GM12878 (cell line): ENCODE measurements around the gene TOP3A. TPM values are rescaled to one million over a fixed set of nuclear protein-coding genes. Genes with fewer than 3 reads are reported as not detected.
A peak's percentile ranks its signal among the peaks of the same experiment; 100 is the strongest.

Experiments
- ATAC-seq: fragments of 200-7000 bp; cut with Tn5 transposase; 3 replicates; pipeline ENCODE4 v1.9.1; 2020; ENCODE audit warnings: mild to moderate bottlenecking, moderate library complexity
- Bru-seq: library from RNA; stranded (reverse); fragments of 400-500 nt; gene quantifications from one replicate; lab custom pipeline; 2021; lab: Mats Ljungman, UMichigan
- BruChase-seq, 2 experiments: library from RNA; stranded (reverse); fragments of 400-500 nt; gene quantifications; one replicate each; lab custom pipeline; 2021; lab: Mats Ljungman, UMichigan
- BruUV-seq: library from RNA; stranded (reverse); fragments of 400-500 nt; replicated peaks from 2 replicates; lab custom pipeline; 2021; lab: Mats Ljungman, UMichigan
- CTCF ChIA-PET: fragments of 300-600 bp; sonication (Branson Sonifier 250); formaldehyde crosslinking; extraction: SDS; loops from one replicate; lab custom pipeline; 2021; ENCODE audit warnings: inconsistent platforms; lab: Yijun Ruan, JAX
- POLR2A ChIA-PET: fragments of 350-600 bp; formaldehyde crosslinking; extraction: SDS; loops from one replicate; lab custom pipeline; 2021; ENCODE audit warnings: inconsistent platforms; lab: Charles Lee
- RAD21 ChIA-PET: fragments of 300-600 bp; sonication (Branson Sonifier 250); formaldehyde crosslinking; loops from one replicate; lab custom pipeline; 2023; ENCODE audit warnings: antibody characterized with exemption; ENCODE audit not compliant: unreplicated experiment; lab: Charles Lee
- SMC1A ChIA-PET: fragments of 300-600 bp; sonication (Branson Sonifier 250); formaldehyde crosslinking; loops from one replicate; lab custom pipeline; 2023; ENCODE audit not compliant: unreplicated experiment, uncharacterized antibody; lab: Charles Lee
- DNase-seq: peaks from one replicate; pipeline ENCODE4 v3.0.0-alpha.2; 2011; ENCODE audit warnings: low read depth, low spot score
- FAIRE-seq: peaks from 3 replicates; lab custom pipeline; 2011; peaks lifted over from hg19 to GRCh38; lab: Jason Lieb, UNC
- H2AFZ ChIP-seq: 2 replicates; pipeline ENCODE4 v1.6.0; 2011; ENCODE audit warnings: low read depth, low read length, control low read depth; ENCODE audit not compliant: control insufficient read depth
- H3K27ac ChIP-seq: 2 replicates; pipeline ENCODE4 v1.5.1; 2011; ENCODE audit warnings: control low read depth; ENCODE audit not compliant: control insufficient read depth, insufficient read depth
- H3K27me3 ChIP-seq, 2 experiments: replicated peaks in 1 of 2; 2 replicates each; pipeline versions ENCODE4 v1.6.0 to v1.6.1; 2011; ENCODE audit warnings: low read length in 1 of 2; ENCODE audit not compliant: control insufficient read depth in 2 of 2, insufficient read depth in 2 of 2
- H3K36me3 ChIP-seq, 2 experiments: 2 replicates each; pipeline ENCODE4 v1.5.1; 2011; ENCODE audit warnings: low read length in 1 of 2; ENCODE audit not compliant: control insufficient read depth in 2 of 2, insufficient read depth in 2 of 2
- H3K4me1 ChIP-seq: 2 replicates; pipeline ENCODE4 v1.6.1; 2011; ENCODE audit warnings: mild to moderate bottlenecking, low read length, moderate library complexity, mixed read lengths; ENCODE audit not compliant: control insufficient read depth, insufficient read depth
- H3K4me2 ChIP-seq: 2 replicates; pipeline ENCODE4 v1.6.0; 2011; ENCODE audit warnings: control low read depth; ENCODE audit not compliant: control insufficient read depth, insufficient read depth
- H3K4me3 ChIP-seq: fragments of 200-600 bp; sonication (generic); 2 replicates; pipeline ENCODE4 v1.5.1; 2016
- H3K79me2 ChIP-seq: 2 replicates; pipeline ENCODE4 v1.6.0; 2011; ENCODE audit warnings: low read length; ENCODE audit not compliant: control insufficient read depth, insufficient read depth
- H3K9ac ChIP-seq: 2 replicates; pipeline ENCODE4 v1.8.0; 2011; ENCODE audit warnings: low read length, control low read depth, mixed read lengths; ENCODE audit not compliant: control insufficient read depth, insufficient read depth
- H3K9me3 ChIP-seq: replicated peaks from 3 replicates; pipeline ENCODE4 v1.5.1; 2011; ENCODE audit warnings: mild to moderate bottlenecking, low read length; ENCODE audit not compliant: control insufficient read depth, insufficient read depth
- H4K20me1 ChIP-seq: 2 replicates; pipeline ENCODE4 v1.6.0; 2011; ENCODE audit not compliant: control insufficient read depth, insufficient read depth
- BRCA1 ChIP-seq: IDR thresholded peaks from 2 replicates; pipeline ENCODE4 v1.6.1; 2011; ENCODE audit warnings: low read depth, low read length, improper control_type of control experiment
- ETV6 ChIP-seq, 2 experiments: fragments of 450-650 bp in 1 of 2; IDR thresholded peaks in 1 of 2; conservative IDR thresholded peaks in 1 of 2; 2 replicates each; pipeline ENCODE4 v1.6.1; 2014; ENCODE audit warnings: antibody characterized with exemption in 1 of 2, borderline replicate concordance in 1 of 2, low read depth in 1 of 2, mild to moderate bottlenecking in 1 of 2, moderate library complexity in 1 of 2
- IRF5 ChIP-seq: fragments of 450-650 bp; IDR thresholded peaks from 2 replicates; pipeline ENCODE4 v1.6.1; 2017; ENCODE audit warnings: borderline replicate concordance
- NFIC ChIP-seq: IDR thresholded peaks from 2 replicates; pipeline ENCODE4 v1.6.1; 2012; ENCODE audit warnings: low read depth, mild to moderate bottlenecking, inconsistent platforms, low read length, moderate library complexity
- NR2C2 ChIP-seq: IDR thresholded peaks from 2 replicates; pipeline ENCODE4 v1.6.1; 2011; ENCODE audit warnings: borderline replicate concordance, low read depth; ENCODE audit not compliant: control insufficient read depth, insufficient read length
- POLR2A ChIP-seq: IDR thresholded peaks from 2 replicates; pipeline ENCODE4 v1.6.1; 2011; ENCODE audit warnings: low read depth, mild to moderate bottlenecking, low read length
- RAD51 ChIP-seq: fragments of 450-650 bp; IDR thresholded peaks from 2 replicates; pipeline ENCODE4 v1.6.1; 2016; ENCODE audit warnings: moderate library complexity, mild to moderate bottlenecking, inconsistent platforms
- SMC3 ChIP-seq: IDR thresholded peaks from 2 replicates; pipeline ENCODE4 v1.6.1; 2011; ENCODE audit warnings: low read length, improper control_type of control experiment, borderline replicate concordance
- SREBF1 ChIP-seq: IDR thresholded peaks from 2 replicates; pipeline ENCODE4 v1.6.1; 2012; ENCODE audit warnings: mild to moderate bottlenecking, low read length
- WGBS: methylation state at CpG from one replicate; pipeline ENCODE4 v1.1.6; 2016; ENCODE audit warnings: low lambda C conversion rate; ENCODE audit not compliant: insufficient replicate concordance, insufficient coverage; ENCODE audit errors: missing lambda C conversion rate; 5-methylcytosine and 5-hydroxymethylcytosine counted together
- in situ Hi-C: fragments of 300-500 bp; cut with MboI; formaldehyde crosslinking; loops from 9 replicates; pipeline ENCODE4 v1.14.3; 2018; ENCODE audit warnings: mixed read lengths
- intact Hi-C: fragments of 100-400 bp; cut with micrococcal nuclease; formaldehyde crosslinking; loops from one replicate; pipeline ENCODE4 v1.14.2; 2022; ENCODE audit not compliant: unreplicated experiment
- long read RNA-seq, 2 experiments: library from polyadenylated mRNA; unstranded; transcript quantifications; one replicate each; pipeline ENCODE4 v2.0.0, GENCODE V29; 2019 to 2020
- polyA minus RNA-seq, 3 experiments: library from RNA; depleted of rRNA, polyadenylated mRNA; stranded (reverse); fragments of >200 nt; gene quantifications; 2 replicates each; pipeline ENCODE4 v1.2.3, GENCODE V29; 2011
- polyA plus RNA-seq, 11 experiments: library from polyadenylated mRNA; depleted of rRNA in 4 of 11; unstranded in 6 of 11; stranded (reverse) in 5 of 11; fragments of >200 nt; fragmentation: Nextera tagmentation in 4 of 11; fragmentation: Illumina TruSeq in 1 of 11; extraction: Ambion mirVana in 4 of 11; extraction: Trizol in 1 of 11; gene quantifications; 1 replicate in 1 of 11; 2 replicates in 10 of 11; pipeline versions ENCODE4 v1.2.1 to v1.2.3, GENCODE V29; 2011 to 2016; ENCODE audit warnings: inconsistent platforms in 2 of 11, missing spikeins in 2 of 11, low read depth in 1 of 11
- total RNA-seq, 4 experiments: library from RNA; depleted of rRNA in 3 of 4; stranded (reverse); fragments of >200 nt in 3 of 4; fragmentation: Illumina TruSeq in 1 of 4; extraction: Trizol in 1 of 4; gene quantifications; 2 replicates each; pipeline versions ENCODE4 v1.2.1 to v1.2.3, GENCODE V29; 2013 to 2021
- TF ChIP-seq, protein P1 (sequence below): fragments of 450-650 bp; conservative IDR thresholded peaks from 2 replicates; pipeline ENCODE4 v1.6.1; 2017; ENCODE audit warnings: mild to moderate bottlenecking, moderate library complexity

TOP3A gene, protein sequence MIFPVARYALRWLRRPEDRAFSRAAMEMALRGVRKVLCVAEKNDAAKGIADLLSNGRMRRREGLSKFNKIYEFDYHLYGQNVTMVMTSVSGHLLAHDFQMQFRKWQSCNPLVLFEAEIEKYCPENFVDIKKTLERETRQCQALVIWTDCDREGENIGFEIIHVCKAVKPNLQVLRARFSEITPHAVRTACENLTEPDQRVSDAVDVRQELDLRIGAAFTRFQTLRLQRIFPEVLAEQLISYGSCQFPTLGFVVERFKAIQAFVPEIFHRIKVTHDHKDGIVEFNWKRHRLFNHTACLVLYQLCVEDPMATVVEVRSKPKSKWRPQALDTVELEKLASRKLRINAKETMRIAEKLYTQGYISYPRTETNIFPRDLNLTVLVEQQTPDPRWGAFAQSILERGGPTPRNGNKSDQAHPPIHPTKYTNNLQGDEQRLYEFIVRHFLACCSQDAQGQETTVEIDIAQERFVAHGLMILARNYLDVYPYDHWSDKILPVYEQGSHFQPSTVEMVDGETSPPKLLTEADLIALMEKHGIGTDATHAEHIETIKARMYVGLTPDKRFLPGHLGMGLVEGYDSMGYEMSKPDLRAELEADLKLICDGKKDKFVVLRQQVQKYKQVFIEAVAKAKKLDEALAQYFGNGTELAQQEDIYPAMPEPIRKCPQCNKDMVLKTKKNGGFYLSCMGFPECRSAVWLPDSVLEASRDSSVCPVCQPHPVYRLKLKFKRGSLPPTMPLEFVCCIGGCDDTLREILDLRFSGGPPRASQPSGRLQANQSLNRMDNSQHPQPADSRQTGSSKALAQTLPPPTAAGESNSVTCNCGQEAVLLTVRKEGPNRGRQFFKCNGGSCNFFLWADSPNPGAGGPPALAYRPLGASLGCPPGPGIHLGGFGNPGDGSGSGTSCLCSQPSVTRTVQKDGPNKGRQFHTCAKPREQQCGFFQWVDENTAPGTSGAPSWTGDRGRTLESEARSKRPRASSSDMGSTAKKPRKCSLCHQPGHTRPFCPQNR
- 164 and 173 TPM in 2 replicates for total RNA-seq (2013; cell fraction: nucleolus; rRNA removed)
- total RNA-seq (2014; rRNA removed) = 32.8 and 39.5 TPM in 2 replicates
- 31.3 and 33.6 TPM in 2 replicates for total RNA-seq (2014; rRNA removed; fragmentation: Illumina TruSeq; extraction: Trizol)
- total RNA-seq (2021) = 50.0 and 51.9 TPM in 2 replicates
- 21.7 TPM for polyA plus RNA-seq (2011; ENCODE audit: low read depth)
- 21.6 and 25.3 TPM in 2 replicates for polyA plus RNA-seq (2011; rRNA removed)
- polyA plus RNA-seq (2011; cell fraction: cytosol; rRNA removed) = 19.3 and 20.7 TPM in 2 replicates
- 38.3 and 45.7 TPM in 2 replicates for polyA plus RNA-seq (2011; cell fraction: nucleus; rRNA removed)
- polyA plus RNA-seq (2012) = 21.7 and 22.5 TPM in 2 replicates
- 22.8 and 30.8 TPM in 2 replicates for polyA plus RNA-seq (2014; fragmentation: Illumina TruSeq; extraction: Trizol)
- 10 to 100 TPM in 1 of 2 experiments, 1 to 10 TPM in 1; 4.2 to 11.5 TPM for polyA plus RNA-seq (2014; fragmentation: Nextera tagmentation; extraction: Ambion mirVana)
- polyA plus RNA-seq (2014; rRNA removed) = 30.0 and 30.2 TPM in 2 replicates
- polyA plus RNA-seq (2016; fragmentation: Nextera tagmentation; extraction: Ambion mirVana) = 10 to 100 TPM; 35.3 to 39.4 TPM
- polyA minus RNA-seq (2011; rRNA and poly(A)+ RNA removed) = 46.9 and 51.2 TPM in 2 replicates
- polyA minus RNA-seq (2011; cell fraction: cytosol; rRNA and poly(A)+ RNA removed) = 11.1 and 19.5 TPM in 2 replicates
- polyA minus RNA-seq (2011; cell fraction: nucleus; rRNA and poly(A)+ RNA removed) = 39.4 and 60.5 TPM in 2 replicates
- percentile 73 among the genes with signal in this experiment for Bru-seq, nascent RNA
- BruChase-seq, experiment 1, labeled RNA remaining after a 6-hour chase = percentile 76 among the genes with signal in this experiment
- BruChase-seq, experiment 2, labeled RNA remaining after a 2-hour chase = percentile 78 among the genes with signal in this experiment
- long read RNA-seq, experiment 1, full-length matches to known transcripts = 3 of 8 reads
- long read RNA-seq, experiment 1, partial matches to known transcripts = 2 of 8 reads
- long read RNA-seq, experiment 1, other reads (novel, unspliced or antisense) = 3 of 8 reads
- long read RNA-seq, experiment 2, partial matches to known transcripts = 7 of 11 reads
- long read RNA-seq, experiment 2, other reads (novel, unspliced or antisense) = 3 of 11 reads

- SMC1A ChIA-PET = no interaction called here
- in situ Hi-C loops = no loop called here
- Histone ChIP-seq H3K4me3 (peak within 1 kb of the TSS; percentile 89), H3K4me1 (peaks cover 22% of the 10 kb centered on the region), H3K79me2 (peaks cover 73% of the 10 kb centered on the region), H3K36me3 (peaks cover 0 to 9% of the 10 kb centered on the region in 2 experiments; a peak in 1 of 4 replicates), H3K9ac (peak within 1 kb of the TSS; percentile 90), H3K9me3 (no peaks in the 10 kb centered on the region), H2AFZ (peak within 1 kb of the TSS; percentile 98), H3K27me3 (no peaks in the 10 kb centered on the region), H3K4me2 (peak within 1 kb of the TSS; percentile 66), H3K27ac (peak within 1 kb of the TSS; percentile 84), H4K20me1 (peaks cover 2% of the 10 kb centered on the region; the same call in 1 of the 2 replicates)
- intact Hi-C loops = loop anchor here (2.0 to 5.0 kb wide), 2 partner anchors 54 to 133 kb away; partner anchors contain the start of genes ALKBH5 and MIEF2
- ATAC-seq (peak; percentile 94), FAIRE-seq (peak; percentile 91), DNase-seq (peak; percentile 89)
- RAD21 ChIA-PET = interaction anchor here (0.9 kb wide), 1 partner anchor 54 kb away, joined by 3 read pairs; the partner anchor contains the start of gene MIEF2
- 1% methylated on average over 71 of the region's 78 CpGs for WGBS
- no TSS peak for BruUV-seq
- POLR2A ChIA-PET = interaction anchor here (0.6 to 1.2 kb wide), 3 partner anchors 21 to 155 kb away, joined by 3 to 5 read pairs (median 3); partner anchors contain the start of gene MIEF2
- CTCF ChIA-PET = no interaction called here
- TF ChIP-seq RAD51 (peak; percentile 99), IRF5 (no peak), SREBF1 (peak; percentile 23; the same call in 1 of the 2 replicates), POLR2A (peak; percentile 79), NFIC (peak; percentile 67; the same call in 1 of the 2 replicates), SMC3 (no peak), BRCA1 (no peak), NR2C2 (no peak), ETV6 (conservative IDR thresholded peaks at IDR 0.05 in 1 of 2, IDR thresholded peaks at IDR 0.05 in 1 of 2; ENCODE audit: borderline replicate concordance in 1 of 2, low read depth in 1 of 2) (peak in 1 of 2 experiments; percentile 53; a peak in 2 of 4 replicates)
- TF ChIP-seq, protein P1, sequence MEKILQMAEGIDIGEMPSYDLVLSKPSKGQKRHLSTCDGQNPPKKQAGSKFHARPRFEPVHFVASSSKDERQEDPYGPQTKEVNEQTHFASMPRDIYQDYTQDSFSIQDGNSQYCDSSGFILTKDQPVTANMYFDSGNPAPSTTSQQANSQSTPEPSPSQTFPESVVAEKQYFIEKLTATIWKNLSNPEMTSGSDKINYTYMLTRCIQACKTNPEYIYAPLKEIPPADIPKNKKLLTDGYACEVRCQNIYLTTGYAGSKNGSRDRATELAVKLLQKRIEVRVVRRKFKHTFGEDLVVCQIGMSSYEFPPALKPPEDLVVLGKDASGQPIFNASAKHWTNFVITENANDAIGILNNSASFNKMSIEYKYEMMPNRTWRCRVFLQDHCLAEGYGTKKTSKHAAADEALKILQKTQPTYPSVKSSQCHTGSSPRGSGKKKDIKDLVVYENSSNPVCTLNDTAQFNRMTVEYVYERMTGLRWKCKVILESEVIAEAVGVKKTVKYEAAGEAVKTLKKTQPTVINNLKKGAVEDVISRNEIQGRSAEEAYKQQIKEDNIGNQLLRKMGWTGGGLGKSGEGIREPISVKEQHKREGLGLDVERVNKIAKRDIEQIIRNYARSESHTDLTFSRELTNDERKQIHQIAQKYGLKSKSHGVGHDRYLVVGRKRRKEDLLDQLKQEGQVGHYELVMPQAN = peak; percentile 92
These were observed at the start of gene TOP3A, which contains the start of gene SMCR8 for GRCh38 chr17:18314731-18315561. TSS of gene TOP3A (minus strand) at chr17:18314994. CDS start at chr17:18314778, 216 bp downstream. TSS of gene SMCR8 (plus strand) at chr17:18315293. CDS start at chr17:18315790, 497 bp downstream.
